OCI-LY7 (cell line): ENCODE measurements around the gene EFCAB11.

ENCODE experiments used
- CTCF ChIP-seq: fragments of 200-600 bp; sonication (generic); conservative IDR thresholded peaks from 2 replicates; pipeline ENCODE4 v1.5.1; 2014; ENCODE audit warnings: mild to moderate bottlenecking, antibody characterized with exemption, low read length, moderate library complexity, mixed read lengths
- EZH2phosphoT487 ChIP-seq: fragments of 200-600 bp; sonication (generic); IDR thresholded peaks from 2 replicates; pipeline ENCODE4 v1.6.1; 2018; ENCODE audit warnings: low read depth, borderline replicate concordance, mild to moderate bottlenecking, mixed run types, antibody characterized with exemption, low read length, moderate library complexity, mixed read lengths

- no peak for TF ChIP-seq CTCF
- no peak for TF ChIP-seq EZH2phosphoT487
These were observed 2.8 kb upstream of the EFCAB11 start for GRCh38 chr14:89957376-89957775.
